ENCODE results near the gene SPEG. TPM values are rescaled to one million over a fixed set of nuclear protein-coding genes. Genes with fewer than 3 reads are reported as not detected.

Gene SPEG
- total and polyA plus RNA-seq, 2 of the 13 experiments (the other 11 are each of a cell fraction or from before 2014, with no cell fraction given), result 0.18 to 0.24 TPM

GRCh38 chr2:219497495-219498279 lies 63.0 kb downstream of the SPEG start (continued):
- TF ChIP-seq ZNF777 (CRISPR knock-in tag; IDR thresholded peaks at IDR 0.05) (no peak), NKX3-1 (CRISPR knock-in tag; IDR thresholded peaks at IDR 0.05) (no peak), ZNF281 (CRISPR knock-in tag; IDR thresholded peaks at IDR 0.05; ENCODE audit: borderline replicate concordance) (no peak), HMGXB4 (CRISPR knock-in tag; IDR thresholded peaks at IDR 0.05; ENCODE audit: borderline replicate concordance in 1 of 2, low read depth in 1 of 2) (peak in 1 of 2 experiments; percentile 49; a peak in 2 of 4 replicates), ZNF674 (CRISPR knock-in tag; IDR thresholded peaks at IDR 0.05; ENCODE audit: low read depth) (peak; percentile 80; the same call in 1 of the 2 replicates), ZC3H4 (CRISPR knock-in tag; IDR thresholded peaks at IDR 0.05; ENCODE audit: borderline replicate concordance) (no peak), PAF1 (CRISPR knock-in tag; IDR thresholded peaks at IDR 0.05) (no peak), FOXC1 (CRISPR knock-in tag; IDR thresholded peaks at IDR 0.05; ENCODE audit: borderline replicate concordance) (no peak; the same call in 1 of the 2 replicates), ZNF747 (CRISPR knock-in tag; IDR thresholded peaks at IDR 0.05; ENCODE audit: borderline replicate concordance) (peak; percentile 74), KAT8 (CRISPR knock-in tag; IDR thresholded peaks at IDR 0.05) (no peak), PHB2 (IDR thresholded peaks at IDR 0.05; ENCODE audit: partially characterized antibody) (no peak), KLF13 (CRISPR knock-in tag; IDR thresholded peaks at IDR 0.05) (no peak), ZBTB42 (CRISPR knock-in tag; IDR thresholded peaks at IDR 0.05) (no peak), IRF2 (CRISPR knock-in tag; IDR thresholded peaks at IDR 0.05) (no peak), PLRG1 (conservative IDR thresholded peaks at IDR 0.05) (no peak), ZNF232 (CRISPR knock-in tag; IDR thresholded peaks at IDR 0.05; ENCODE audit: borderline replicate concordance) (no peak), ZNF543 (CRISPR knock-in tag; IDR thresholded peaks at IDR 0.05) (no peak), ZSCAN31 (CRISPR knock-in tag; IDR thresholded peaks at IDR 0.05; ENCODE audit: low read depth) (0 out of 2 replicates have a peak, but pooled peaks have one; percentile 84), TBX3 (IDR thresholded peaks at IDR 0.05; ENCODE audit: borderline replicate concordance) (no peak), JUN (CRISPR knock-in tag; IDR thresholded peaks at IDR 0.05) (no peak), CREB1 (IDR thresholded peaks at IDR 0.05) (no peak), CREB1 (CRISPR knock-in tag; IDR thresholded peaks at IDR 0.05) (no peak), SP140L (CRISPR knock-in tag; IDR thresholded peaks at IDR 0.05; ENCODE audit: borderline replicate concordance) (no peak), HNRNPL (IDR thresholded peaks at IDR 0.05; ENCODE audit: low read depth, low read length) (0 out of 2 replicates have a peak, but pooled peaks have one; percentile 37), HOXA9 (CRISPR knock-in tag; IDR thresholded peaks at IDR 0.05; ENCODE audit: borderline replicate concordance) (no peak), ZNF18 (CRISPR knock-in tag; IDR thresholded peaks at IDR 0.05; ENCODE audit: insufficient replicate concordance) (no peak)
